K562 (cell line): ENCODE results near the gene XRCC3. TPM values are rescaled to one million over a fixed set of nuclear protein-coding genes. Genes with fewer than 3 reads are reported as not detected.
A peak's percentile ranks its signal among the peaks of the same experiment; 100 is the strongest.

ENCODE experiments used
- CBFA2T3 ChIP-seq: fragments of 450-650 bp; IDR thresholded peaks from 2 replicates; pipeline ENCODE4 v1.6.1; 2017
- CEBPG ChIP-seq, 3 experiments: fragments of 200-800 bp in 1 of 3; sonication (Bioruptor generic) in 1 of 3; sonication (generic) in 1 of 3; formaldehyde crosslinking in 1 of 3; IDR thresholded peaks in 2 of 3; conservative IDR thresholded peaks in 1 of 3; 2 replicates each; pipeline versions ENCODE4 v1.6.1 to v1.8.0; 2016 to 2022; ENCODE audit warnings: missing compliant biosample characterization in 2 of 3, missing genetic modification characterization in 2 of 3, mild to moderate bottlenecking in 1 of 3, missing genetic modification reagents in 1 of 3
- DACH1 ChIP-seq: fragments of 450-650 bp; IDR thresholded peaks from 2 replicates; pipeline ENCODE4 v1.6.1; 2018; ENCODE audit not compliant: partially characterized antibody
- MCM2 ChIP-seq: fragments of 450-650 bp; IDR thresholded peaks from 2 replicates; pipeline ENCODE4 v1.6.1; 2017; ENCODE audit warnings: low read depth, mild to moderate bottlenecking
- NR3C1 ChIP-seq: sonication (generic); formaldehyde crosslinking; IDR thresholded peaks from 2 replicates; pipeline ENCODE4 v1.8.1; 2022; ENCODE audit warnings: missing genetic modification reagents
- POLR2H ChIP-seq: IDR thresholded peaks from 2 replicates; pipeline ENCODE4 v1.6.1; 2016; ENCODE audit warnings: missing genetic modification characterization, low read depth, mild to moderate bottlenecking, control low read depth, missing compliant biosample characterization, moderate library complexity
- SIRT6 ChIP-seq: IDR thresholded peaks from one replicate; pipeline ENCODE4 v1.6.1; 2012; ENCODE audit warnings: low read depth, mild to moderate bottlenecking, control low read depth, inconsistent platforms, low read length, moderate library complexity
- TCF3 ChIP-seq: sonication (generic); formaldehyde crosslinking; IDR thresholded peaks from 2 replicates; pipeline ENCODE4 v1.4.0; 2020; ENCODE audit warnings: mild to moderate bottlenecking, missing genetic modification reagents
- TEAD4 ChIP-seq, 2 experiments: sonication (generic) in 1 of 2; formaldehyde crosslinking in 1 of 2; IDR thresholded peaks; 2 replicates each; pipeline versions ENCODE4 v1.6.1 to v1.8.0; 2012 to 2022; ENCODE audit warnings: borderline replicate concordance in 1 of 2, inconsistent platforms in 1 of 2, low read length in 1 of 2, mild to moderate bottlenecking in 1 of 2, missing genetic modification reagents in 1 of 2
- polyA plus RNA-seq, 8 experiments: library from polyadenylated mRNA; depleted of rRNA in 4 of 8; stranded (reverse) in 5 of 8; unstranded in 3 of 8; fragments of >200 nt; fragmentation: Nextera tagmentation in 2 of 8; fragmentation: Illumina TruSeq in 1 of 8; extraction: Ambion mirVana in 2 of 8; extraction: Trizol in 1 of 8; gene quantifications; 2 replicates each; pipeline versions ENCODE4 v1.2.1 to v1.2.3, GENCODE V29; 2011 to 2014; ENCODE audit warnings: inconsistent platforms in 1 of 8, missing spikeins in 1 of 8
- total RNA-seq, 7 experiments: library from RNA; depleted of rRNA in 6 of 7; stranded (reverse); fragments of >200 nt in 6 of 7; fragmentation: Illumina TruSeq in 2 of 7; extraction: Trizol in 2 of 7; gene quantifications; 2 replicates each; pipeline versions ENCODE4 v1.2.1 to v1.2.3, GENCODE V29; 2011 to 2021; ENCODE audit warnings: low replicate concordance in 1 of 7
- TF ChIP-seq, protein P1 (sequence below): sonication (generic); formaldehyde crosslinking; IDR thresholded peaks from 2 replicates; pipeline ENCODE4 v1.9.0; 2022; ENCODE audit warnings: mild to moderate bottlenecking, missing genetic modification reagents
- TF ChIP-seq, protein P2 (sequence below): fragments of 200-400 bp; formaldehyde crosslinking; IDR thresholded peaks from 2 replicates; pipeline ENCODE4 v1.6.1; 2017; ENCODE audit warnings: mild to moderate bottlenecking, low read depth, low read length, moderate library complexity
- TF ChIP-seq, protein P3 (sequence below): fragments of 250-450 bp; sonication (Bioruptor Pico); IDR thresholded peaks from 2 replicates; pipeline ENCODE4 v1.5.0; 2020; ENCODE audit warnings: mild to moderate bottlenecking, borderline replicate concordance
- TF ChIP-seq, protein P4 (sequence below): sonication (generic); formaldehyde crosslinking; IDR thresholded peaks from 2 replicates; pipeline ENCODE4 v1.9.0; 2022; ENCODE audit warnings: mild to moderate bottlenecking, missing genetic modification reagents
- TF ChIP-seq, protein P5 (sequence below): fragments of 450-650 bp; formaldehyde crosslinking; IDR thresholded peaks from 2 replicates; pipeline ENCODE4 v1.4.0; 2020; ENCODE audit warnings: mild to moderate bottlenecking, mixed read lengths

Gene XRCC3
- total and polyA plus RNA-seq, 9 of the 15 experiments (the other 6 are each of a cell fraction or from before 2014, with no cell fraction given): 0.34 to 59.3 (median 30.3) TPM

DNA sequence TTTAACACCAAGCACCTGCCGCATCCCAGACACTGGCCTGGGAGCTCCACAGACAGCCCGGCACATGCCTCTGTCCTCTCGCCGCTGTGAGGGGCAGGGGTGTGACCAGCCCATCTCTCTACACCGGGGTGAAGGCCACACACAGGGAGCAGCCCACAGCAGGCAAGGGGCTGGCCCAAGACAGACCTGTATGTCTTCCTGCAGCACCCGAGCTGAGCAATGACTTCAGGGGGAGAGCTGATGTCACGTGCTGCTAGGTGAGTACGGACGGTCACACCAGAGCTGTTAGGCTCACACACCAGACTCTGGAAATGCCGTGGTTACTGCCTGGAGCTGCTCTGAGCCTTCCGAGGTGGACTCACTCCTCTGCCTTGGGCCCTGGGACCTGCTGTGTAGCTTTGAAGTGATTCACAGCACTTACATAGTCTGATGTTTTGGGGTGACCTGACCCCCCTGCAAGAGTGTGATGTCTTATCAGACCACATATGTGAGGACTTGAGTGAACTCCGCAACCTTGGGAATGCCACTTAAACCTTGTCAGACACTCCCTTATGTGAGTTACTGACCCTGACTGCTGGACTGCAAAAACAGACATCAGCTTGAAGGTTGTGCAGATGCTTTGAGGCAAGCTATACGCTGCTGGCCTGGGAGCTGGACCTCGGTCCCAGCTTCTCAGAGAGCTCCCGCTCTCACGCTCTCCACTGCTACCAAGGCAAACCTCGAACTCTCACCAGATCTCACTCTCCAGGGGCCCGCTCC lies 1.8 kb downstream of the XRCC3 start (continued):
- TF ChIP-seq, protein P1, sequence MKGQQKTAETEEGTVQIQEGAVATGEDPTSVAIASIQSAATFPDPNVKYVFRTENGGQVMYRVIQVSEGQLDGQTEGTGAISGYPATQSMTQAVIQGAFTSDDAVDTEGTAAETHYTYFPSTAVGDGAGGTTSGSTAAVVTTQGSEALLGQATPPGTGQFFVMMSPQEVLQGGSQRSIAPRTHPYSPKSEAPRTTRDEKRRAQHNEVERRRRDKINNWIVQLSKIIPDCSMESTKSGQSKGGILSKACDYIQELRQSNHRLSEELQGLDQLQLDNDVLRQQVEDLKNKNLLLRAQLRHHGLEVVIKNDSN (CRISPR knock-in tag): peak; percentile 63
- TF ChIP-seq MCM2 (no peak), CBFA2T3 (peak; percentile 68), POLR2H (tag) (no peak), NR3C1 (CRISPR knock-in tag) (no peak), TEAD4 (IDR thresholded peaks at IDR 0.05; ENCODE audit: low read length) (0 out of 2 replicates have a peak, but pooled peaks have one; percentile 15), TEAD4 (CRISPR knock-in tag; IDR thresholded peaks at IDR 0.05; ENCODE audit: borderline replicate concordance) (no peak), SIRT6 (no peak), TCF3 (peak; percentile 39; the same call in 1 of the 2 replicates), CEBPG (CRISPR knock-in tag; IDR thresholded peaks at IDR 0.05) (0 out of 2 replicates have a peak, but pooled peaks have one; percentile 12), CEBPG (tag; conservative IDR thresholded peaks at IDR 0.05 in 1 of 2, IDR thresholded peaks at IDR 0.05 in 1 of 2) (no peak), DACH1 (no peak)
- TF ChIP-seq, protein P2, sequence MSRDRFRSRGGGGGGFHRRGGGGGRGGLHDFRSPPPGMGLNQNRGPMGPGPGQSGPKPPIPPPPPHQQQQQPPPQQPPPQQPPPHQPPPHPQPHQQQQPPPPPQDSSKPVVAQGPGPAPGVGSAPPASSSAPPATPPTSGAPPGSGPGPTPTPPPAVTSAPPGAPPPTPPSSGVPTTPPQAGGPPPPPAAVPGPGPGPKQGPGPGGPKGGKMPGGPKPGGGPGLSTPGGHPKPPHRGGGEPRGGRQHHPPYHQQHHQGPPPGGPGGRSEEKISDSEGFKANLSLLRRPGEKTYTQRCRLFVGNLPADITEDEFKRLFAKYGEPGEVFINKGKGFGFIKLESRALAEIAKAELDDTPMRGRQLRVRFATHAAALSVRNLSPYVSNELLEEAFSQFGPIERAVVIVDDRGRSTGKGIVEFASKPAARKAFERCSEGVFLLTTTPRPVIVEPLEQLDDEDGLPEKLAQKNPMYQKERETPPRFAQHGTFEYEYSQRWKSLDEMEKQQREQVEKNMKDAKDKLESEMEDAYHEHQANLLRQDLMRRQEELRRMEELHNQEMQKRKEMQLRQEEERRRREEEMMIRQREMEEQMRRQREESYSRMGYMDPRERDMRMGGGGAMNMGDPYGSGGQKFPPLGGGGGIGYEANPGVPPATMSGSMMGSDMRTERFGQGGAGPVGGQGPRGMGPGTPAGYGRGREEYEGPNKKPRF: no peak
- TF ChIP-seq, protein P3, sequence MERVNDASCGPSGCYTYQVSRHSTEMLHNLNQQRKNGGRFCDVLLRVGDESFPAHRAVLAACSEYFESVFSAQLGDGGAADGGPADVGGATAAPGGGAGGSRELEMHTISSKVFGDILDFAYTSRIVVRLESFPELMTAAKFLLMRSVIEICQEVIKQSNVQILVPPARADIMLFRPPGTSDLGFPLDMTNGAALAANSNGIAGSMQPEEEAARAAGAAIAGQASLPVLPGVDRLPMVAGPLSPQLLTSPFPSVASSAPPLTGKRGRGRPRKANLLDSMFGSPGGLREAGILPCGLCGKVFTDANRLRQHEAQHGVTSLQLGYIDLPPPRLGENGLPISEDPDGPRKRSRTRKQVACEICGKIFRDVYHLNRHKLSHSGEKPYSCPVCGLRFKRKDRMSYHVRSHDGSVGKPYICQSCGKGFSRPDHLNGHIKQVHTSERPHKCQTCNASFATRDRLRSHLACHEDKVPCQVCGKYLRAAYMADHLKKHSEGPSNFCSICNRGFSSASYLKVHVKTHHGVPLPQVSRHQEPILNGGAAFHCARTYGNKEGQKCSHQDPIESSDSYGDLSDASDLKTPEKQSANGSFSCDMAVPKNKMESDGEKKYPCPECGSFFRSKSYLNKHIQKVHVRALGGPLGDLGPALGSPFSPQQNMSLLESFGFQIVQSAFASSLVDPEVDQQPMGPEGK (CRISPR knock-in tag): no peak
- TF ChIP-seq, protein P4, sequence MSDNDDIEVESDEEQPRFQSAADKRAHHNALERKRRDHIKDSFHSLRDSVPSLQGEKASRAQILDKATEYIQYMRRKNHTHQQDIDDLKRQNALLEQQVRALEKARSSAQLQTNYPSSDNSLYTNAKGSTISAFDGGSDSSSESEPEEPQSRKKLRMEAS (CRISPR knock-in tag): peak; percentile 23; the same call in 1 of the 2 replicates
- TF ChIP-seq, protein P5, sequence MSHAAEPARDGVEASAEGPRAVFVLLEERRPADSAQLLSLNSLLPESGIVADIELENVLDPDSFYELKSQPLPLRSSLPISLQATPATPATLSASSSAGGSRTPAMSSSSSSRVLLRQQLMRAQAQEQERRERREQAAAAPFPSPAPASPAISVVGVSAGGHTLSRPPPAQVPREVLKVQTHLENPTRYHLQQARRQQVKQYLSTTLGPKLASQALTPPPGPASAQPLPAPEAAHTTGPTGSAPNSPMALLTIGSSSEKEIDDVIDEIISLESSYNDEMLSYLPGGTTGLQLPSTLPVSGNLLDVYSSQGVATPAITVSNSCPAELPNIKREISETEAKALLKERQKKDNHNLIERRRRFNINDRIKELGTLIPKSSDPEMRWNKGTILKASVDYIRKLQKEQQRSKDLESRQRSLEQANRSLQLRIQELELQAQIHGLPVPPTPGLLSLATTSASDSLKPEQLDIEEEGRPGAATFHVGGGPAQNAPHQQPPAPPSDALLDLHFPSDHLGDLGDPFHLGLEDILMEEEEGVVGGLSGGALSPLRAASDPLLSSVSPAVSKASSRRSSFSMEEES (CRISPR knock-in tag): no peak
